IMR-90 (cell line): ENCODE measurements around the gene REN. TPM values are rescaled to one million over a fixed set of nuclear protein-coding genes. Genes with fewer than 3 reads are reported as not detected.

ENCODE experiments used
- ATAC-seq: fragments of 200-7000 bp; cut with Tn5 transposase; 2 replicates; pipeline ENCODE4 v1.9.1; 2020; ENCODE audit warnings: low read depth, mild to moderate bottlenecking, moderate library complexity
- BruUV-seq: library from RNA; stranded (reverse); fragments of 400-500 nt; replicated peaks from 2 replicates; lab custom pipeline; 2021; lab: Mats Ljungman, UMichigan
- CTCF ChIA-PET: fragments of 300-600 bp; formaldehyde crosslinking; extraction: SDS; loops from one replicate; lab custom pipeline; 2021; ENCODE audit warnings: antibody characterized with exemption; lab: Yijun Ruan, JAX
- POLR2A ChIA-PET: fragments of 300-600 bp; sonication (Branson Sonifier 250); formaldehyde crosslinking; loops from one replicate; lab custom pipeline; 2022; ENCODE audit warnings: antibody characterized with exemption; ENCODE audit not compliant: unreplicated experiment; lab: Charles Lee
- DNase-seq: peaks from one replicate; pipeline ENCODE4 v3.0.0; 2013
- H2AFZ ChIP-seq: replicated peaks from 2 replicates; pipeline ENCODE3; 2013; ENCODE audit warnings: low read length, mild to moderate bottlenecking; ENCODE audit not compliant: poor library complexity
- H2AK5ac ChIP-seq: 2 replicates; pipeline ENCODE4 v1.6.1; 2013; ENCODE audit warnings: low read depth, low read length, inconsistent platforms
- H2AK9ac ChIP-seq: replicated peaks from 2 replicates; pipeline ENCODE3; 2013; ENCODE audit warnings: mild to moderate bottlenecking, low read depth, low read length, moderate library complexity; ENCODE audit not compliant: poor library complexity
- H2BK120ac ChIP-seq: 2 replicates; pipeline ENCODE4 v1.6.1; 2013; ENCODE audit warnings: low read depth, low read length, inconsistent platforms
- H2BK15ac ChIP-seq: 3 replicates; pipeline ENCODE4 v1.6.1; 2013; ENCODE audit warnings: low read depth, low read length, inconsistent platforms
- H2BK20ac ChIP-seq: 2 replicates; pipeline ENCODE4 v1.6.1; 2013; ENCODE audit warnings: low read depth, mild to moderate bottlenecking, inconsistent platforms, low read length, moderate library complexity
- H2BK5ac ChIP-seq: 2 replicates; pipeline ENCODE4 v1.6.1; 2013; ENCODE audit warnings: mild to moderate bottlenecking, low read depth, low read length, inconsistent platforms; ENCODE audit not compliant: poor library complexity, severe bottlenecking
- H3K14ac ChIP-seq: replicated peaks from 2 replicates; pipeline ENCODE4 v1.6.1; 2013; ENCODE audit warnings: low read depth, low read length, inconsistent platforms
- H3K18ac ChIP-seq: 2 replicates; pipeline ENCODE4 v1.6.1; 2013; ENCODE audit warnings: low read depth, low read length, control low read depth
- H3K23ac ChIP-seq: 2 replicates; pipeline ENCODE4 v1.6.1; 2013; ENCODE audit warnings: low read depth, low read length, inconsistent platforms
- H3K27ac ChIP-seq: 2 replicates; pipeline ENCODE4 v1.5.1; 2013; ENCODE audit warnings: mild to moderate bottlenecking, control low read depth, low read length; ENCODE audit not compliant: insufficient read depth
- H3K27me3 ChIP-seq: 2 replicates; pipeline ENCODE4 v1.6.1; 2013; ENCODE audit warnings: low read length; ENCODE audit not compliant: control insufficient read depth, insufficient read depth
- H3K36me3 ChIP-seq: 2 replicates; pipeline ENCODE4 v1.6.1; 2013; ENCODE audit warnings: low read length, mixed read lengths; ENCODE audit not compliant: control insufficient read depth, insufficient read depth
- H3K4ac ChIP-seq: 2 replicates; pipeline ENCODE4 v1.6.1; 2013; ENCODE audit warnings: low read depth, low read length, inconsistent platforms
- H3K4me1 ChIP-seq: 2 replicates; pipeline ENCODE4 v1.6.1; 2013; ENCODE audit warnings: low read length, mixed read lengths; ENCODE audit not compliant: control insufficient read depth, insufficient read depth
- H3K4me2 ChIP-seq: 2 replicates; pipeline ENCODE4 v1.6.1; 2013; ENCODE audit warnings: low read depth, mild to moderate bottlenecking, control low read depth, low read length, moderate library complexity
- H3K4me3 ChIP-seq: 2 replicates; pipeline ENCODE4 v1.5.1; 2013; ENCODE audit warnings: low read depth, mild to moderate bottlenecking, control low read depth, low read length, moderate library complexity; ENCODE audit not compliant: insufficient read depth
- H3K56ac ChIP-seq: 2 replicates; pipeline ENCODE4 v1.6.1; 2013; ENCODE audit warnings: low read length, inconsistent platforms; ENCODE audit not compliant: insufficient read depth; ENCODE audit errors: extremely low read depth
- H3K79me1 ChIP-seq, 2 experiments: 2 replicates each; pipeline ENCODE4 v1.6.1; 2013; ENCODE audit warnings: low read length in 2 of 2, inconsistent platforms in 1 of 2, low read depth in 1 of 2
- H3K9ac ChIP-seq: 2 replicates; pipeline ENCODE4 v1.6.1; 2013; ENCODE audit warnings: low read depth, low read length, control low read depth
- H3K9me1 ChIP-seq: 2 replicates; pipeline ENCODE4 v1.6.1; 2013; ENCODE audit warnings: low read length, inconsistent platforms; ENCODE audit not compliant: insufficient read depth
- H3K9me3 ChIP-seq: 2 replicates; pipeline ENCODE4 v1.6.1; 2013; ENCODE audit warnings: low read length; ENCODE audit not compliant: control insufficient read depth, insufficient read depth
- H4K20me1 ChIP-seq: 2 replicates; pipeline ENCODE4 v1.6.1; 2013; ENCODE audit warnings: low read length, inconsistent platforms; ENCODE audit not compliant: insufficient read depth
- H4K5ac ChIP-seq: 2 replicates; pipeline ENCODE4 v1.6.1; 2013; ENCODE audit warnings: mild to moderate bottlenecking, low read depth, low read length, control low read depth
- H4K8ac ChIP-seq, 2 experiments: 2 replicates each; pipeline ENCODE4 v1.6.1; 2013; ENCODE audit warnings: low read depth in 2 of 2, low read length in 2 of 2, control low read depth in 1 of 2, inconsistent platforms in 1 of 2
- H4K91ac ChIP-seq: 2 replicates; pipeline ENCODE4 v1.6.1; 2013; ENCODE audit warnings: low read depth, low read length, inconsistent platforms; ENCODE audit not compliant: insufficient read depth
- RFX5 ChIP-seq: IDR thresholded peaks from 2 replicates; pipeline ENCODE4 v1.8.0; 2012; ENCODE audit warnings: low read depth, mild to moderate bottlenecking, low read length, moderate library complexity
- WGBS, 2 experiments: methylation state at CpG; one replicate each; pipeline versions ENCODE4 v1.1.5 to v1.1.7; 2013; ENCODE audit warnings: missing lambda C conversion rate in 2 of 2; ENCODE audit not compliant: insufficient read length in 1 of 2; ENCODE audit errors: extremely low coverage in 2 of 2; 5-methylcytosine and 5-hydroxymethylcytosine counted together
- dilution Hi-C: fragments of 300-500 bp; cut with HindIII; formaldehyde crosslinking; loops from one replicate; pipeline ENCODE4 v1.14.3; 2018; ENCODE audit warnings: low sequenced_read_pairs; ENCODE audit not compliant: unreplicated experiment
- in situ Hi-C: fragments of 300-500 bp; cut with MboI; formaldehyde crosslinking; loops from 3 replicates; pipeline ENCODE4 v1.14.3; 2019; ENCODE audit warnings: low sequenced_read_pairs, inconsistent platforms, mixed read lengths
- intact Hi-C: fragments of 100-400 bp; cut with micrococcal nuclease; formaldehyde crosslinking; loops from 2 replicates; pipeline ENCODE4 v1.10.0; 2022
- polyA plus RNA-seq, 3 experiments: library from polyadenylated mRNA; depleted of rRNA; stranded (reverse); fragments of >200 nt; gene quantifications; 2 replicates each; pipeline ENCODE4 v1.2.3, GENCODE V29; 2012; ENCODE audit warnings: low replicate concordance in 1 of 3
- total RNA-seq: library from RNA; depleted of rRNA; stranded (reverse); fragments of >200 nt; gene quantifications from 2 replicates; pipeline ENCODE4 v1.2.3, GENCODE V29; 2012

The REN gene
- total and polyA plus RNA-seq, 2 of the 4 experiments (the other 2 are of a cell fraction) = 0.54 to 1.2 TPM

- Histone ChIP-seq H4K5ac (no peak overlapping the region), H2BK20ac (no peak overlapping the region), H3K14ac (no peak overlapping the region), H3K56ac (no peak overlapping the region), H2AK5ac (no peak overlapping the region), H4K91ac (no peak overlapping the region), H2BK120ac (no peak overlapping the region), H4K8ac (no peak overlapping the region), H3K9me1 (peaks cover 7% of the 10 kb centered on the region; the same call in 1 of the 2 replicates), H2AK9ac (no peak overlapping the region), H3K4me1 (peaks cover 7% of the 10 kb centered on the region), H3K79me1 (peaks cover 0 to 9% of the 10 kb centered on the region in 2 experiments; a peak in 3 of 4 replicates), H3K9ac (no peak overlapping the region), H3K27ac (no peak overlapping the region), H3K27me3 (no peaks in the 10 kb centered on the region), H4K20me1 (no peaks in the 10 kb centered on the region), H3K18ac (no peak overlapping the region), H3K9me3 (no peaks in the 10 kb centered on the region), H3K4me2 (no peak overlapping the region), H2AFZ (no peak overlapping the region), H2BK5ac (no peak overlapping the region), H3K4ac (no peak overlapping the region), H2BK15ac (no peak overlapping the region), H3K36me3 (peaks cover 9% of the 10 kb centered on the region), H3K4me3 (no peak overlapping the region), H3K23ac (no peak overlapping the region)
- BruUV-seq = no TSS peak
- in situ Hi-C loops = no loop called here
- intact Hi-C loops = no loop called here
- ChIA-PET CTCF (no interaction called here), POLR2A (no interaction called here)
- no peak for TF ChIP-seq RFX5
- dilution Hi-C loops = loop anchor here (25.0 kb wide), 1 partner anchor 287 kb away; the partner anchor contains the start of gene SNRPE
- DNase-seq = no peak
- no peak for ATAC-seq
- WGBS, 2 experiments = 78% methylated on average over 1 of the region's 2 CpGs; no CpG with 5 or more reads in 1 of the 2 experiments
Measured at GRCh38 chr1:204149107-204149506, 17.0 kb downstream of the REN start.
